H9 (cell line): ENCODE results near the gene TPPP. TPM values are rescaled to one million over a fixed set of nuclear protein-coding genes. Genes with fewer than 3 reads are reported as not detected.

ENCODE experiments used
- DNase-seq: peaks from one replicate; pipeline ENCODE4 v3.0.0-alpha.2; 2017
- H2AFZ ChIP-seq: one replicate; pipeline ENCODE4 v1.6.1; 2013; ENCODE audit warnings: mild to moderate bottlenecking, low read length, control low read depth, moderate library complexity
- H2AK5ac ChIP-seq: 2 replicates; pipeline ENCODE4 v1.6.1; 2013; ENCODE audit warnings: low read length, control low read depth, mixed read lengths; ENCODE audit not compliant: insufficient read length
- H2BK120ac ChIP-seq: one replicate; pipeline ENCODE4 v1.6.1; 2013; ENCODE audit warnings: low read depth, mild to moderate bottlenecking, low read length, control low read depth, inconsistent platforms; ENCODE audit not compliant: poor library complexity, severe bottlenecking
- H2BK12ac ChIP-seq: 2 replicates; pipeline ENCODE4 v1.6.1; 2013; ENCODE audit warnings: low read length, control low read depth, mixed read lengths, low read depth; ENCODE audit not compliant: insufficient read length
- H2BK15ac ChIP-seq: 2 replicates; pipeline ENCODE4 v1.6.1; 2013; ENCODE audit warnings: low read depth, low read length, control low read depth
- H2BK20ac ChIP-seq: one replicate; pipeline ENCODE4 v1.6.1; 2013; ENCODE audit warnings: low read depth, mild to moderate bottlenecking, low read length, control low read depth, inconsistent platforms; ENCODE audit not compliant: poor library complexity, severe bottlenecking
- H2BK5ac ChIP-seq: 2 replicates; pipeline ENCODE4 v1.6.1; 2013; ENCODE audit warnings: low read length, control low read depth, mixed read lengths; ENCODE audit not compliant: insufficient read length
- H3K14ac ChIP-seq: 2 replicates; pipeline ENCODE4 v1.6.1; 2013; ENCODE audit warnings: low read length, control low read depth; ENCODE audit not compliant: insufficient read depth
- H3K18ac ChIP-seq: 2 replicates; pipeline ENCODE4 v1.6.1; 2013; ENCODE audit warnings: low read depth, mild to moderate bottlenecking, mixed read lengths, low read length, control low read depth; ENCODE audit not compliant: insufficient read length
- H3K23ac ChIP-seq: 2 replicates; pipeline ENCODE4 v1.6.1; 2013; ENCODE audit warnings: low read length, control low read depth, mixed read lengths, low read depth; ENCODE audit not compliant: insufficient read length
- H3K23me2 ChIP-seq: 2 replicates; pipeline ENCODE4 v1.6.1; 2013; ENCODE audit warnings: low read depth, mild to moderate bottlenecking, mixed read lengths, low read length, control low read depth; ENCODE audit not compliant: insufficient read length, poor library complexity, severe bottlenecking
- H3K27ac ChIP-seq: 2 replicates; pipeline ENCODE4 v1.5.1; 2013; ENCODE audit warnings: low read length, control low read depth, mixed read lengths, low read depth; ENCODE audit not compliant: insufficient read length
- H3K27me3 ChIP-seq: 2 replicates; pipeline ENCODE4 v1.6.1; 2013; ENCODE audit warnings: low read length, control low read depth, inconsistent platforms; ENCODE audit not compliant: insufficient read depth
- H3K4ac ChIP-seq: 2 replicates; pipeline ENCODE4 v1.6.1; 2013; ENCODE audit warnings: low read depth, mild to moderate bottlenecking, control low read depth, inconsistent platforms, low read length, moderate library complexity
- H3K4me1 ChIP-seq: 2 replicates; pipeline ENCODE4 v1.6.1; 2013; ENCODE audit warnings: low read length, control low read depth, inconsistent platforms; ENCODE audit not compliant: insufficient read depth
- H3K4me2 ChIP-seq: 2 replicates; pipeline ENCODE4 v1.6.1; 2013; ENCODE audit warnings: low read length, control low read depth, mixed read lengths; ENCODE audit not compliant: insufficient read length, insufficient read depth
- H3K56ac ChIP-seq: 2 replicates; pipeline ENCODE4 v1.6.1; 2013; ENCODE audit warnings: low read depth, mild to moderate bottlenecking, mixed read lengths, low read length, control low read depth; ENCODE audit not compliant: insufficient read length
- H3K79me1 ChIP-seq: 2 replicates; pipeline ENCODE4 v1.6.1; 2013; ENCODE audit warnings: low read depth, mild to moderate bottlenecking, moderate library complexity, low read length, control low read depth, inconsistent platforms; ENCODE audit not compliant: insufficient read depth, poor library complexity, severe bottlenecking
- H3K79me2 ChIP-seq: 2 replicates; pipeline ENCODE4 v1.6.1; 2013; ENCODE audit warnings: low read length, control low read depth, inconsistent platforms; ENCODE audit not compliant: insufficient read depth
- H3K9ac ChIP-seq: 2 replicates; pipeline ENCODE4 v1.6.1; 2013; ENCODE audit warnings: low read length, control low read depth, mixed read lengths; ENCODE audit not compliant: insufficient read length; ENCODE audit errors: extremely low read depth
- H3K9me3 ChIP-seq: one replicate; pipeline ENCODE4 v1.6.1; 2013; ENCODE audit warnings: low read depth, low read length, inconsistent platforms; ENCODE audit not compliant: control insufficient read depth
- H3T11ph ChIP-seq: one replicate; pipeline ENCODE4 v1.6.1; 2013; ENCODE audit warnings: mild to moderate bottlenecking, low read length, control low read depth, inconsistent platforms
- H4K20me1 ChIP-seq: one replicate; pipeline ENCODE4 v1.6.1; 2013; ENCODE audit not compliant: control insufficient read depth, insufficient read length, insufficient read depth
- H4K5ac ChIP-seq: 2 replicates; pipeline ENCODE4 v1.6.1; 2013; ENCODE audit warnings: low read depth, mild to moderate bottlenecking, mixed read lengths, low read length, control low read depth; ENCODE audit not compliant: insufficient read length
- H4K8ac ChIP-seq: replicated peaks from 2 replicates; pipeline ENCODE4 v1.6.1; 2013; ENCODE audit warnings: low read length, control low read depth, mixed read lengths, low read depth; ENCODE audit not compliant: insufficient read length
- H4K91ac ChIP-seq: 2 replicates; pipeline ENCODE4 v1.6.1; 2013; ENCODE audit warnings: low read depth, mild to moderate bottlenecking, moderate library complexity, mixed read lengths, low read length, control low read depth; ENCODE audit not compliant: insufficient read length
- H3K27ac Mint-ChIP-seq, 3 experiments: 2 replicates in 2 of 3; 3 replicates in 1 of 3; pipeline ENCODE4 v1.8.0; 2020 to 2021; ENCODE audit warnings: mixed read lengths in 3 of 3, mild to moderate bottlenecking in 1 of 3, moderate library complexity in 1 of 3
- H3K27me3 Mint-ChIP-seq: 2 replicates; pipeline ENCODE4 v1.8.0; 2021; ENCODE audit warnings: low read depth, mild to moderate bottlenecking, moderate library complexity, mixed read lengths
- H3K36me3 Mint-ChIP-seq, 3 experiments: 2 replicates in 2 of 3; 3 replicates in 1 of 3; pipeline ENCODE4 v1.8.0; 2020 to 2021; ENCODE audit warnings: low read depth in 3 of 3, mixed read lengths in 3 of 3; ENCODE audit not compliant: insufficient read depth in 1 of 3
- H3K4me1 Mint-ChIP-seq, 2 experiments: 2 replicates each; pipeline ENCODE4 v1.8.0; 2020; ENCODE audit warnings: mixed read lengths in 2 of 2
- H3K4me3 Mint-ChIP-seq, 2 experiments: 2 replicates in 1 of 2; 3 replicates in 1 of 2; pipeline ENCODE4 v1.8.0; 2020 to 2021; ENCODE audit warnings: mild to moderate bottlenecking in 2 of 2, mixed read lengths in 2 of 2, moderate library complexity in 1 of 2
- H3K9me3 Mint-ChIP-seq, 2 experiments: 2 replicates in 1 of 2; 3 replicates in 1 of 2; pipeline ENCODE4 v1.8.0; 2020; ENCODE audit warnings: mild to moderate bottlenecking in 2 of 2, mixed read lengths in 2 of 2, moderate library complexity in 1 of 2
- WGBS: extraction: QIAGEN DNeasy Blood & Tissue Kit; methylation state at CpG from one replicate; pipeline ENCODE4 v1.1.7; 2013; ENCODE audit warnings: missing lambda C conversion rate, low lambda C conversion rate, mixed read lengths; ENCODE audit not compliant: insufficient read length; ENCODE audit errors: extremely low coverage; 5-methylcytosine and 5-hydroxymethylcytosine counted together
- total RNA-seq: library from RNA; stranded (reverse); gene quantifications from 2 replicates; pipeline ENCODE4 v1.2.1, GENCODE V29; 2021
- TF ChIP-seq, protein P1 (sequence below): fragments of 200-600 bp; sonication (generic); conservative IDR thresholded peaks from 3 replicates; pipeline ENCODE4 v1.8.0; 2021; ENCODE audit warnings: antibody characterized with exemption, mild to moderate bottlenecking

Gene TPPP
- total RNA-seq, 1 experiment from 2014 or later: 0.44 TPM

GRCh38 chr5:646396-647201 lies 46.6 kb downstream of the TPPP start:
- Mint-ChIP-seq H3K4me1 (no peaks in the 10 kb centered on the region), H3K27me3 (no peaks in the 10 kb centered on the region), H3K9me3 (no peaks in the 10 kb centered on the region; a peak in 1 of 5 replicates), H3K4me3 (no peak overlapping the region), H3K27ac (no peak overlapping the region), H3K36me3 (peaks cover 4 to 27% (median 13%) of the 10 kb centered on the region in 3 experiments)
- no peaks in the 10 kb centered on the region for H3K79me1 ChIP-seq
- H2BK5ac ChIP-seq: no peak overlapping the region
- H2BK15ac ChIP-seq: no peak overlapping the region
- H3K18ac ChIP-seq: no peak overlapping the region
- no peak overlapping the region for H4K8ac ChIP-seq
- H3K4me1 ChIP-seq: no peaks in the 10 kb centered on the region
- H4K20me1 ChIP-seq: no peaks in the 10 kb centered on the region
- no peak overlapping the region for H3T11ph ChIP-seq
- H3K4me2 ChIP-seq: no peak overlapping the region
- no peak overlapping the region for H2AFZ ChIP-seq
- TF ChIP-seq, protein P1, sequence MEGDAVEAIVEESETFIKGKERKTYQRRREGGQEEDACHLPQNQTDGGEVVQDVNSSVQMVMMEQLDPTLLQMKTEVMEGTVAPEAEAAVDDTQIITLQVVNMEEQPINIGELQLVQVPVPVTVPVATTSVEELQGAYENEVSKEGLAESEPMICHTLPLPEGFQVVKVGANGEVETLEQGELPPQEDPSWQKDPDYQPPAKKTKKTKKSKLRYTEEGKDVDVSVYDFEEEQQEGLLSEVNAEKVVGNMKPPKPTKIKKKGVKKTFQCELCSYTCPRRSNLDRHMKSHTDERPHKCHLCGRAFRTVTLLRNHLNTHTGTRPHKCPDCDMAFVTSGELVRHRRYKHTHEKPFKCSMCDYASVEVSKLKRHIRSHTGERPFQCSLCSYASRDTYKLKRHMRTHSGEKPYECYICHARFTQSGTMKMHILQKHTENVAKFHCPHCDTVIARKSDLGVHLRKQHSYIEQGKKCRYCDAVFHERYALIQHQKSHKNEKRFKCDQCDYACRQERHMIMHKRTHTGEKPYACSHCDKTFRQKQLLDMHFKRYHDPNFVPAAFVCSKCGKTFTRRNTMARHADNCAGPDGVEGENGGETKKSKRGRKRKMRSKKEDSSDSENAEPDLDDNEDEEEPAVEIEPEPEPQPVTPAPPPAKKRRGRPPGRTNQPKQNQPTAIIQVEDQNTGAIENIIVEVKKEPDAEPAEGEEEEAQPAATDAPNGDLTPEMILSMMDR: no peak
- H3K14ac ChIP-seq: no peak overlapping the region
- no peak overlapping the region for H3K4ac ChIP-seq
- H3K27me3 ChIP-seq: no peaks in the 10 kb centered on the region
- H2BK12ac ChIP-seq: no peak overlapping the region
- no peaks in the 10 kb centered on the region for H3K79me2 ChIP-seq
- H3K27ac ChIP-seq: no peak overlapping the region
- peaks cover 35% of the 10 kb centered on the region for H3K9me3 ChIP-seq
- H3K23ac ChIP-seq: no peak overlapping the region
- H4K91ac ChIP-seq: no peak overlapping the region
- no CpG with 5 or more reads among the region's 18 CpGs for WGBS
- no peak overlapping the region for H3K9ac ChIP-seq
- H3K23me2 ChIP-seq: no peaks in the 10 kb centered on the region
- no peak overlapping the region for H2BK120ac ChIP-seq
- DNase-seq: no peak
- H2BK20ac ChIP-seq: no peak overlapping the region
- H4K5ac ChIP-seq: no peak overlapping the region
- H3K56ac ChIP-seq: no peak overlapping the region
- no peak overlapping the region for H2AK5ac ChIP-seq
